GM23338 (cell line): Measurements from ENCODE around the gene COPB2. TPM values are rescaled to one million over a fixed set of nuclear protein-coding genes. Genes with fewer than 3 reads are reported as not detected.

Experiments used
- ATAC-seq: fragments of 200-7000 bp; cut with Tn5 transposase; 3 replicates; pipeline ENCODE4 v1.9.1; 2020
- DNase-seq: peaks from one replicate; pipeline ENCODE4 v3.0.0-alpha.2; 2015; ENCODE audit warnings: low spot score
- H2AFZ ChIP-seq: fragments of 200-600 bp; sonication (generic); 2 replicates; pipeline ENCODE4 v1.8.0; 2016; ENCODE audit warnings: antibody characterized with exemption, mild to moderate bottlenecking, moderate library complexity
- H3F3A ChIP-seq: fragments of 200-600 bp; sonication (generic); replicated peaks from 2 replicates; pipeline ENCODE4 v1.8.0; 2017; ENCODE audit warnings: antibody characterized with exemption, mixed run types, low read depth
- H3K27ac ChIP-seq: fragments of 200-600 bp; sonication (generic); 2 replicates; pipeline ENCODE4 v1.6.1; 2016; ENCODE audit warnings: low read depth
- H3K27me3 ChIP-seq: fragments of 200-600 bp; sonication (generic); 2 replicates; pipeline ENCODE4 v1.8.0; 2016; ENCODE audit warnings: mild to moderate bottlenecking, mixed run types, moderate library complexity; ENCODE audit not compliant: insufficient read depth
- H3K36me3 ChIP-seq: fragments of 200-600 bp; sonication (generic); 2 replicates; pipeline ENCODE4 v1.8.0; 2016; ENCODE audit warnings: mild to moderate bottlenecking; ENCODE audit not compliant: insufficient read depth
- H3K4me1 ChIP-seq: fragments of 200-600 bp; sonication (generic); 2 replicates; pipeline ENCODE4 v1.8.0; 2016; ENCODE audit warnings: mild to moderate bottlenecking, moderate library complexity; ENCODE audit not compliant: insufficient read depth
- H3K4me2 ChIP-seq: fragments of 200-600 bp; sonication (generic); 2 replicates; pipeline ENCODE4 v1.7.1; 2017; ENCODE audit warnings: mixed run types
- H3K4me3 ChIP-seq: fragments of 200-600 bp; sonication (generic); 2 replicates; pipeline ENCODE4 v1.6.1; 2016; ENCODE audit warnings: mixed run types
- H3K79me2 ChIP-seq: fragments of 200-600 bp; sonication (generic); replicated peaks from 2 replicates; pipeline ENCODE4 v1.8.0; 2017; ENCODE audit warnings: mild to moderate bottlenecking; ENCODE audit not compliant: insufficient read depth
- H3K9me2 ChIP-seq: fragments of 200-600 bp; sonication (generic); 2 replicates; pipeline ENCODE4 v1.8.0; 2017; ENCODE audit not compliant: insufficient read depth
- H4K20me1 ChIP-seq: fragments of 200-600 bp; sonication (generic); replicated peaks from 2 replicates; pipeline ENCODE4 v1.8.0; 2017; ENCODE audit warnings: mild to moderate bottlenecking; ENCODE audit not compliant: insufficient read depth
- H3K27ac Mint-ChIP-seq: 2 replicates; pipeline ENCODE4 v1.8.0; 2020; ENCODE audit warnings: inconsistent platforms, mild to moderate bottlenecking, moderate library complexity, mixed read lengths
- H3K27me3 Mint-ChIP-seq: 3 replicates; pipeline ENCODE4 v1.8.0; 2022; ENCODE audit warnings: low read depth, mild to moderate bottlenecking, moderate library complexity, mixed read lengths, inconsistent platforms; ENCODE audit not compliant: insufficient read depth, poor library complexity
- H3K36me3 Mint-ChIP-seq: 3 replicates; pipeline ENCODE4 v1.8.0; 2021; ENCODE audit warnings: low read depth, mild to moderate bottlenecking, inconsistent platforms, moderate library complexity, mixed read lengths
- H3K4me1 Mint-ChIP-seq: 3 replicates; pipeline ENCODE4 v1.8.0; 2020; ENCODE audit warnings: mild to moderate bottlenecking, inconsistent platforms, mixed read lengths
- H3K4me3 Mint-ChIP-seq: 3 replicates; pipeline ENCODE4 v1.8.0; 2021; ENCODE audit warnings: moderate library complexity, mild to moderate bottlenecking, inconsistent platforms, mixed read lengths
- H3K9me3 Mint-ChIP-seq: 3 replicates; pipeline ENCODE4 v1.8.0; 2020; ENCODE audit warnings: moderate library complexity, mild to moderate bottlenecking, inconsistent platforms, mixed read lengths
- CTCF ChIP-seq, 2 experiments: fragments of 200-600 bp in 1 of 2; sonication (generic) in 1 of 2; conservative IDR thresholded peaks; 2 replicates each; pipeline versions ENCODE4 v1.5.1 to v1.6.1; 2016 to 2017; ENCODE audit warnings: antibody characterized with exemption in 2 of 2, low read depth in 2 of 2, mild to moderate bottlenecking in 2 of 2, moderate library complexity in 1 of 2
- ETS1 ChIP-seq: IDR thresholded peaks from 2 replicates; pipeline ENCODE4 v1.6.1; 2016; ENCODE audit warnings: antibody characterized with exemption
- EZH2 ChIP-seq: fragments of 200-600 bp; sonication (generic); IDR thresholded peaks from one replicate; pipeline ENCODE4 v1.8.0; 2017; ENCODE audit warnings: antibody characterized with exemption, mild to moderate bottlenecking, low read depth; ENCODE audit not compliant: unreplicated experiment
- EZH2phosphoT487 ChIP-seq: fragments of 200-600 bp; sonication (generic); IDR thresholded peaks from one replicate; pipeline ENCODE4 v1.8.1; 2018; ENCODE audit warnings: antibody characterized with exemption; ENCODE audit not compliant: unreplicated experiment
- JUNB ChIP-seq: IDR thresholded peaks from one replicate; pipeline ENCODE4 v1.6.1; 2016; ENCODE audit warnings: antibody characterized with exemption; ENCODE audit not compliant: unreplicated experiment
- NANOG ChIP-seq: IDR thresholded peaks from 2 replicates; pipeline ENCODE4 v1.6.1; 2016; ENCODE audit warnings: antibody characterized with exemption, borderline replicate concordance
- POLR2AphosphoS5 ChIP-seq: IDR thresholded peaks from 2 replicates; pipeline ENCODE4 v1.6.1; 2016; ENCODE audit warnings: antibody characterized with exemption, low read depth
- REST ChIP-seq: IDR thresholded peaks from one replicate; pipeline ENCODE4 v1.6.1; 2018; ENCODE audit warnings: antibody characterized with exemption; ENCODE audit not compliant: unreplicated experiment
- ZNF114 ChIP-seq: fragments of 250-450 bp; sonication (Bioruptor Pico); IDR thresholded peaks from 2 replicates; pipeline ENCODE4 v1.5.0; 2020; ENCODE audit warnings: mild to moderate bottlenecking, moderate library complexity
- polyA plus RNA-seq: library from polyadenylated mRNA; unstranded; fragments of >200 nt; fragmentation: Nextera tagmentation; extraction: Ambion mirVana; gene quantifications from 2 replicates; pipeline ENCODE4 v1.2.1, GENCODE V29; 2016
- total RNA-seq: library from RNA; depleted of rRNA; stranded (reverse); fragments of >200 nt; shearing (Covaris generic); gene quantifications from 2 replicates; pipeline ENCODE4 v1.2.3, GENCODE V29; 2014

COPB2 gene
- total and polyA plus RNA-seq, 2 experiments from 2014 or later = 48.2 to 89.1 TPM

- TF ChIP-seq CTCF (conservative IDR thresholded peaks at IDR 0.05; ENCODE audit: low read depth in 2 of 2) (no peak), NANOG (no peak), ZNF114 (CRISPR knock-in tag) (no peak), JUNB (no peak), EZH2 (no peak), EZH2phosphoT487 (no peak), ETS1 (no peak)
Observed at GRCh38 chr3:139354661-139355060, 34.8 kb downstream of the COPB2 start (continued).

GRCh38 chr3:139353920-139354556, 35.4 kb downstream of the COPB2 start:
- Histone ChIP-seq H3K27me3 (no peaks in the 10 kb centered on the region), H3K36me3 (peaks cover 32% of the 10 kb centered on the region), H3K4me2 (no peak overlapping the region), H3F3A (no peaks in the 10 kb centered on the region), H2AFZ (no peak overlapping the region), H3K79me2 (no peaks in the 10 kb centered on the region), H3K4me3 (no peak overlapping the region), H3K9me2 (no peaks in the 10 kb centered on the region), H3K27ac (no peak overlapping the region), H3K4me1 (no peaks in the 10 kb centered on the region), H4K20me1 (no peaks in the 10 kb centered on the region; the same call in none of the 2 replicates)
- no peak overlapping the region for H3K27ac Mint-ChIP-seq
- peaks cover 69% of the 10 kb centered on the region for H3K36me3 Mint-ChIP-seq
- H3K4me1 Mint-ChIP-seq = no peaks in the 10 kb centered on the region
- H3K9me3 Mint-ChIP-seq = no peaks in the 10 kb centered on the region
- H3K4me3 Mint-ChIP-seq = no peak overlapping the region
- DNase-seq (peak; percentile 74), ATAC-seq (peak; percentile 91)
- H3K27me3 Mint-ChIP-seq = peaks cover 3% of the 10 kb centered on the region
- no peak for TF ChIP-seq NANOG
- peak; percentile 68 to 69 for TF ChIP-seq CTCF (conservative IDR thresholded peaks at IDR 0.05; ENCODE audit: low read depth in 2 of 2)

GRCh38 chr3:139346771-139347170, 42.7 kb downstream of the COPB2 start:
- Histone ChIP-seq H3K79me2 (peaks cover 25% of the 10 kb centered on the region), H3K4me2 (no peak overlapping the region), H3K36me3 (peaks cover 9% of the 10 kb centered on the region), H3K27ac (no peak overlapping the region), H4K20me1 (no peaks in the 10 kb centered on the region; the same call in 1 of the 2 replicates), H2AFZ (no peak overlapping the region), H3F3A (no peaks in the 10 kb centered on the region), H3K9me2 (peaks cover 11% of the 10 kb centered on the region), H3K27me3 (peaks cover 2% of the 10 kb centered on the region; the same call in 1 of the 2 replicates), H3K4me3 (no peak overlapping the region), H3K4me1 (peaks cover 4% of the 10 kb centered on the region; the same call in 1 of the 2 replicates)
- peaks cover 28% of the 10 kb centered on the region; the same call in 2 of the 3 replicates for H3K36me3 Mint-ChIP-seq
- H3K4me3 Mint-ChIP-seq = no peak overlapping the region
- H3K9me3 Mint-ChIP-seq = no peaks in the 10 kb centered on the region
- no peak overlapping the region for H3K27ac Mint-ChIP-seq
- no peak for ATAC-seq
- peaks cover 3% of the 10 kb centered on the region for H3K27me3 Mint-ChIP-seq
- DNase-seq = no peak
- no peaks in the 10 kb centered on the region for H3K4me1 Mint-ChIP-seq
- TF ChIP-seq REST = no peak
- TF ChIP-seq EZH2phosphoT487 = no peak
- TF ChIP-seq POLR2AphosphoS5 = no peak
- TF ChIP-seq ZNF114 (CRISPR knock-in tag) = no peak
- TF ChIP-seq ETS1 = no peak
